ENCODE results near the gene MPHOSPH8.
"Not testable (repeated sequence)": the region's sequence is repeated elsewhere in the genome, so short reads cannot be mapped to it uniquely, and the experiment has no call there.

MPHOSPH8 gene

DNA sequence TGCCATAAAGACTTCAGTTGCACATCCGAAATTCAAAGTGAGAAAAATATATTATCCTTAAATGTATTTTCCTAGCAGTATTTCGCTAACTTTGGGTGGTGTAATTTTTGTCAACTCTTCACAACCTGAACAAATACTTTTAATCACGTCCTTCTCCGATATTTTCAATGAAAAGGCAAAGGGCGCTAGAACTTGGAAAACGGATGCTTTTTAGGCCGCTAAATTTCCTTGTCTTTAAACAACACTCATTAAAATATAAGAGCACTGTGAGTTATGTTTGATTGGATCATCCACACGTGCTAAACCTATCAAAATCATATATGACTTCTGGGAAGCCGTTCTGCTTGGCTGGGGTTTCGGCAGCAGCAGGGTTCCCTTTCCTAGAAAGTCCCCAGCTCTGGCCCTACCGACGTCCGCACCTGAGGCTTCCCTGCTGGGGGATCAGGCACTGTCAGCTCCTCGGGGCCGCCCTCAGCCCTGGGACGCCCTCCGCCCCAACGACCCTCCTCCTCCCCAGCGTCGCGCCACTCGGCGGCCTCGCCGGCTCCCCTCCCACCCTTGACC lies 462 bp upstream of the MPHOSPH8 start:
- DNase-seq, result no peak

DNA sequence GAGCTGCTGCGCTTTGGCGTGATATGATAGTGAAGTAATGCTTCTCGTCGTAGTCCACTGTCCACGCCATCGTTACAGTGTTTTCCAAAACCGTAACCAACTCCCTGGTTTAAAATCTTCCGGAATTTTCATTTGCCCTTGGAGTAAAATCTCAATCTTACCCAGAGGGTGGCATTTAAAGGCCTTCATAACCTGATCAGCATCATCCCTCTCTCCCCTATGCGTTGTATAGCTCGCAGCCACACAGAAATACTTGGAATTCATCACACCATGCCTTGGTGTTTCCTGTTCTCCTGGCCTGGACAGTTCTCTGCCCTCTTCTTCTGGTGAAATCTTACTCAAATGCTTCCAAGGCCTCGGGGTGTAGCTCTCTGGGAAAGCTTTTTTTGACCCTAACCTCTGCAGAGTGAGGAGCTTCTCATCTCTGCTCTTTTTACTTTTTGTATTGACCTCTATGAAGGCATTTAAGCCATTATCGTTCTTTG lies 839 bp downstream of the MPHOSPH8 start:
- no peak for DNase-seq

DNA sequence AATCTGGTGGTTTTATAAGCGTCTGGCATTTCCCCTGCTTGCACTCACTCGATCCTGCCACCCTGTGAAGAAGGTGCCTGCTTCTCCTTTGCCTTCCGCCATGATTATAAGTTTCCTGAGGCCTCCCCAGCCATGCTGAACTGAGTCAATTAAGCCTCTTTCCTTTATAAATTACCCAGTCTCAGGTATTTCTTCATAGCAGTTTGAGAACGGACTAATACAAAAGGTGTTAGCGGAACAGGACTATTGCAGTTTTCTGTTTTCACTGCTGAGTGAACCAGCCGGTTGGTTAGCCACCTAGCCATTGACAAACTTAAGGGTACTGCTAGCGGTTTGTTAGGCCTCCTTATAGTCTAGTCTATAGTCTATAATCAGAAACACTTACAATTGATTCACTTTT lies 2.5 kb downstream of the MPHOSPH8 start:
- DNase-seq, result not testable (repeated sequence)

DNA sequence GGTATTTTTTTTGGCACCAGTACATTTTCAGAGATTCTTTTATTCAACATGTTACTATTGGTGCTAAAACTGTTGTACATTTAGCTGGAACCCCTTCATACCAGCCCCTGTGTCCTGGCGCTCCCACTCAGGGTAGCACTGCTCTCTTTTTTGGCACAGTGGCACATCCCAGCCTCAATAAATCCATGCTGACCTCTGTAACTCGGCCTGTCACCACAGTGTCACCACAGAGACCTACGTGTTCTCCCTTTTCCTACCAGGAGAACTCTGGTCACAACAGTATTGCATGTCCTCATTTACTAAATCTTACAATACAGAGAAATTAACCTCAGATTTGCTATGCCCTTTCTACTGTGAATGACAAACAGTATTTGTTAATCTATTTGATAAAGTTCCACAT lies 10.2 kb downstream of the MPHOSPH8 start:
- DNase-seq, result no peak

DNA sequence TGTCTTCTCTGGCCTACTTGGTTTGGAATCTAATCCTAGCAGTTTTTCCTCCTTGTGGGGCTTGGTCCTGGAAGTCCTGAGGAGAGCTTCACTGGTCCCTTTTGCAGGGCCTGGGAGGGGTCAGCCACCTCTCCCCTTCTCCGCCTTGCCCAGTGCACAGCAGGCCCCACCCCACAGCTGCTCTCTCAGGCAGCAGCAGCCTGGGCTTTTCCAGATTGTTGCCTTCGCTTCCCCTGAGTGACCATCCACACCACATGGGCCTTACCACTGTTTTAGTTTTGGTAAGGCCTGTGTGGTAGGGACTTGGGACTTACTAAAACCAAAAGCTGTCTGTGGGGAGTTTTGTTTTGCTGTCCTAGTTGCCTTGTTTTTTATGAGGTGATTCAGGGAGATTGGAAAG lies 11.5 kb downstream of the MPHOSPH8 start:
- DNase-seq, result no peak

DNA sequence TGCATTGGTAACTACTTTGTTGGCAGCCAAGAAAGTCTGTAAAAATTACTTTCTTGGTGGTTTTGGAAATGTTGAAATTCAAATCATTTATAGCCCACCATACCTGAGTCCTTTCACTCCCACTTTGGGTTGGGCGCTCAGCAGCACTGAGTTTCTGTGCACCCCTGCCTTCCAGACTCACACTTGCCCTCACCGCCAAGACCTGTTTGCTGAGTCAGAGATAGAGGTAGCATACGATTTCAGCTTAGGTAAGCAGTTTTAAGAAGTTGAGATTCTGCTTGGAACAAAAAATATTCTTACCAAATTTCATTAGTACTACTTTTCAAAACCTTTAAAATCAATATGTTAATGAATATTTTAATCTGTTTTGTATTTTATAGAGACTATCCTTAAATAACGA lies 12.6 kb downstream of the MPHOSPH8 start:
- DNase-seq, result no peak

DNA sequence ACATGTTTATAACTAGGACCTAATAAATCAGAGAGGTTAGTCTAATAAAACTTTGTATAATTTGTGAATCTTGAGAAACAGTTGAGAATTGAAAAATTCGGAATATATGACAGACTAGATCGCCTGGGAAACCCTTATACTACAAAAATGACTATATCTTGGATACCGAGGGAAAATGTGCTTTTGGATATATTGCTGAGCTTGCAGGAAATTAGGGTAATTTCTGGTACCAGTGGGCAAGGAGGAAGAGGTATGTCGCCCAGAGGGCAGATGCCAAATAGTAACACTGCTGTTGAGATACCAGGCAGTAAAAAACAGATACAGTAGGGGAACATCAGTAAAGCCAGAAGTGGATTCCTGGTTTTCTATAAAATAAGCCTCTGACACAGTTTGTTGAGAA lies 17.3 kb downstream of the MPHOSPH8 start:
- DNase-seq, result no peak

DNA sequence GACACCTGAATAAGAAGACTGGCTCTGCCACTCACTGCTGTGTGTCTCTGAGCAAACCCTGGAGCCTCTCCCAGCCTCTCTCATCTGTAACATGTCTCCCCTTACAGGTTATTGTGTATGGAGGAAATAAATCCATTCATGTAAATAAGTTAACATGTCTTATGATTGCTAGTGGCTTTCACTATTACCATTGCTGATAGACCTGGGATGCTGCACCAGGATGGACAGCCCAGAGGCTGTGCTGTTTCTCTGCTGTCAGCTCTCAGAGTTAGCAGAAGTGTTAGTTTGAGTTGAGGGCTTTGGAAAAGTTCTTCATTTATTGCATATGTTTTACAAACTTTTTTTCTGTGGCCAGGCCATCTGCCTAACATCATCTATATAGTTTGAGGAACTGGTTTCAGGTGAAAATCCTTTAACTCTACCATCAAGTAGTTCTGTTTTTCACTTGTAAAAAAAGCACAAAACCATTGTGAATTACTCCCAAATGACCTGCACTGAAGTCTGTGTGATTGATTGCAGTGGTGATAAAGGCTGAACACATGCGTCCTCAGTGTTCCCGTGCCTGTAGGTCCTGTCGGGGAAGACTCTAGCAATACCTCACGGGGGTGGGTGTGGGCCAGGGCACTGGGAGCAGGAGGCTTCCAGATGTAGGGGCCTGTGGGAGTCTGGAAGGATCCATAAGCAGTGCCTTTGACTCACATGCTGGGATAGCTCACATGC lies 24.6 kb downstream of the MPHOSPH8 start:
- no peak for DNase-seq

DNA sequence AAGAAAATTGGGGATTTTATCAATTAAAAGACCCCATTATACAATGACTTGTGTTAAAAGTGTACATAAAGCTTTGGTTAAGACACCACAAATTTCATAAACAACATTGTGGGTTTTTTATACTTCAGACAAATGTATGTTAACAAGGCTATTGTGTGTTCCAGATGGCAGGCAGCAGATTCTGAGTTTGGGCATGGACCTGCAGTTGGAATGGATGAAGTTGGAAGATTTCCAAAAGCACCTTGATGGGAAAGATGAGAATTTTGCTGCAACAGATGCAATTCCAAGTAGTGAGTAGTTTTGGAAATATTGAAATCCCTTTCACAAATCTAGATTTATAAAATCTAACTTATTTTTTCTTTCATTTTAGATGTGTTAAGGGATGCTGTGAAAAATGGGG lies 25.4 kb downstream of the MPHOSPH8 start:
- DNase-seq, result no peak

DNA sequence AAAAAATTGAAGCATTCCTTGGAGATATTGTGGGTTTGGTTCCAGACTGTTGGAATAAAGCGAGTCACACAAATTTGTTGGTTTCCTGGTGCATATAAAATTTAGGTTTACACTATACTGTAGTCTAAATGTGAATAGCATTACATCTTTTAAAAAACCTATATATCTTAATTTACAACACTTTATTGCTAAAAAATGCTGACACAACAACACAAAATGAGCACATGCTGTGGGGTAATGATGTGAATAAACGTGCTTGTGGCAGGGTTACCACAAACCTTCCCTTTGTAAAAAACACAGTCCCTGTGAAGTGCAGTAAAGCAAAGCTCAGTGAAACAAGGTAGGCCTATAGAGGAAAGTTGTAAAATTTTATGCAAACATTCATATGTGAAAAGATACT lies 27.7 kb downstream of the MPHOSPH8 start:
- no peak for DNase-seq

DNA sequence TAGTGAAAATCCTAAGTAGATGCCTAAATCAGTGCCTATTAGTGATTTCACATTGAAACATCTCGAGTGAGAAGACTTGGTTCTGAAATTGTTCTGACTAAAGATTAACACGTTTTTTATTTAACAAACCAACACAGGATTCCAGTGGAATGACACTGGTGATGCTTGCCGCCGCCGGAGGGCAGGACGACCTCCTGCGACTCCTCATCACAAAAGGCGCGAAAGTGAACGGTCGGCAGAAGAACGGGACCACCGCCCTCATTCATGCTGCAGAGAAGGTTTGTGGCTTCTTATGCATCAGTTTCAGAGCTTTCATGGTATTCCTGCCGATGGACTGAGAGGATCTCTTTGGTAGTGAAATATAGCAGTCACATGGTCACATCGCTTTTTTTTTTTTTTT lies 28.1 kb downstream of the MPHOSPH8 start:
- DNase-seq, result no peak

DNA sequence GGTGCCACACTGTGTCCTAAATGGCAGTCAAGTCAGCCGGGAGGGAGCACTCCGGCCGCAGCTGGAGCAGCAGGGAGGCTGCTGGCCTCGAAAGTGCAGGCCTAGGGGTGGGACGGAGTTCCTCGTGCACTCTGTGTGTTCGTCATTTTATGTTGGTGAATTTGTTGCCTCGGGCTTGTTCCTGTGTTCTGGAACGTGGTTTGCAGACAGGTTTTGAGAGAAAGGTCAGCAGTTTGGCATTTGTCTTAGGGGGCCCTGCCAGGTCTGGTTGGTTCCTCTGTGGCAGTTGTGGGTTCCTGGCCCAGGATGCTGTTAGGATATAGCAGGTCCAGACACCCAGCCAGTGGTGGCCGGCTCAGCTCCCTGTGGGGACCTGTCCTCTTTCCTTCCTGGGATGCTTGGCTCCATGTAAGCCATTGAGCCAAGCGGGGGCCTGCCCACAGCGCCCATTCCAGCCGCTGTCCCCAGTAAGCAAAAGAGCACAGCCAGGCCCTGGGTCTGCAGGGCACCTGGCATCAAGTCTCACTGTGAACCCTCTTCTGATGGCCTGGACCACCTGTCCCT lies 30.0 kb downstream of the MPHOSPH8 start:
- no peak for DNase-seq

DNA sequence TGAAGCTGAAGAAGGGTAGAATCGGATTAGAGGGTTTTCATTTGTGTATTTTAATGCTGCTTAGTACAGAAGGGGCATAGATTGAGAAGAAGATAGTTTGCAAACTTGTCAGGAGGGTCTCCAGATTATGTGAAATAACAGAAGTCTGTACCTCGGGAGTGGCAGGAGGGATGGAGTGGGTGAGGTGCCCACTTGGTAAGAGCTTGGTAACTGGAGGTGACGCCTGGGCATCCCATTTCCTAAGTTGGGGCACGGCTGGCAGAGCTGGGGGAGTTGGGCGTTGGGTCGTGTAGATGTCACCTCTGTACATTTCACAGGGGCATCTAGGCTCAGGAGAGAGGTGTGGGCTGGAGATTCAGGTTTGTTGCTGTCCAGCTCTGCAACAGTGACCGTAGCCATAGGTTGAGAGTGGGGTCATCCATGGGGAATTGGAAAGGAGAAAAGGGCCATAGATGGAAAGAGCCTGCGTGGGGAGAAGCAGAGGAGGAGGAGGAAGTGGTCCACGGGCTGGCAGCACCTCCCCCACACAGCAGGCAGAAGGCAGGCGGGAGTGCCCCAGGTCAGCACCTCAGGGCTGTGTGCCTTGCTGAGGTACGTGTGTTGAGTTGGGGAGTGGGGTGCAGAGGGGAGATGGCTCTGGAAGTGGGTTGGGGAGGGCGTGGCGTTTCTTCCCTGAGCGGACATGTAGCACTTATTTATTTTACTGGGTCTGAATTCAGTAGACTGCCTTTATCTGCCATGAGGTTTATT lies 31.2 kb downstream of the MPHOSPH8 start:
- no peak for DNase-seq

DNA sequence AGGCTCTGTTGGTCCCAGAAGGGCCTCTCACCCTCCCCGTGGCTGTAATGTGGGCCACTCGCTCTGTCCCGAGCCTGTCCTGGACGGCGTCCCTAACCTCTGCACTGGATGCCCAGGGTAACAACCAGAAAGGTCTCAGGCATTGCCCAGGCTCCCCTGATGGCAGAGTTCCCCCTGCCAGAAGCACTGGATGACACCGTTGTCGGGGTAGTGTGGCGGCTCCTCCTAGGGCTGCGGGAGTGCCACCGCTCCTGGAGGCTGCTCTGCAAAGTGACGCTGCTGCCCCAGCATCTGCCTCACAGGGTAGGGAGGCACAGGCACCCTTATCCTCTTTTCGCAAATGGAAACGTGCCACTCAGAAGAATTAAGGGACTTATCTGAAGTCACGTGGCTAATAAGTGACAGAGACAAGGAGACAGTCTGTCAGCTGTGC lies 32.0 kb downstream of the MPHOSPH8 start:
- no peak for DNase-seq

DNA sequence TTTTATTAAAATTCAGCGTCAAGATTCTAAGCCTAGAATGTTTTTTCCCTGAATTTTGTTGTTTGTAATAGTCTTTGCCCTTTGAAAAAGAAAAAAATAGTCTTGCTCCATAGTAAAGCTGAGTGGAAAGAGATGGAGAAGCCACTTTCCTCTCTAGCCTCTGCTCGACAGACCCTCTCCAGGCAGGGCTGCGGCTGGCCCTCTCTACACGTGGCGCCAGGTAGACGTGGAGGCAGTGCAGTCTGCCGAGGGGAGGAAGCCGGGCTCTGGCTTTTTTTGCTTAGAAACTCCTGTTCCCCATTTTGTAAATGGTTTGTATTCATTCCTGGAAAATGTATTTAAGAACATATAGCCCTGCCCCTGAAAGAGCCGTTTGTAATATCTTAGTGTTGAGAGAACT lies 35.3 kb downstream of the MPHOSPH8 start:
- DNase-seq, result no peak

DNA sequence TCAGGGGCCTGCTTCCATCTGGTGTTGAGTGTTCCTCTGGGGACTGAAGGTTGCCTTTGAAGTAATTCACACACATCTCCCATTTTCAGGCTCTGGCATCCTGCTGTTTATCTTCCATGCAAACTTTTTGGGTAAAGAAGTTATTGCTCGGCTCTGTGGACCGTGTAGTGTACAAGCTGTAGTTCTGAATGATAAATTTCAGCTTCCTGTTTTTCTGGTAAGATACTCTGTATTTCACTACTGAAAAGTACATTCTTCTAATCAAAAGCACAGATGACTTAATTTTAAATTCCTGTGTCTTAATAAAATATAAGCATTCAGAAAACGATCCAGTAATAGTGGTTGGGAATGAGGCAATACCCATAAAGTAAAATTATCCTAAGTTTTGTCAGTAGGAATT lies 36.7 kb downstream of the MPHOSPH8 start:
- no peak for DNase-seq

DNA sequence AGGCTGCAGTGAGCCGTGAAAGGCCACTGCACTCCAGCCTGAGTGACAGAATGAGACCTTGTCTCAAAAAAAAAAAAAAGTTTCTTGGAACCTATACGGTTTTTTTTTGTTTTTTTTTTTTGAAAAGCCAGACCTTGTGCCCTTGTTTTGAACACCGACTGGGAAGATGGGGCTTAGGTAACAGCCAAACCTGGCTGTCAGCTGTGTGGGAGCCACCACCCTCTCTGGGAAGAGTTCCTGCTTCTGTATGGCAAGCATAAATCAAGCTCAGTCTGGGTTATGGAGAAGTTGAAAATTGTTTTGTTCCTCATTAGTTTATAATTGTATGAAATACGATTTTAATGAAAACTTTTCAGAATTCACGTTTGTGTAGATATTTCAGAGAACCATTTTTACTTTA lies 39.5 kb downstream of the MPHOSPH8 start:
- DNase-seq, result no peak

DNA sequence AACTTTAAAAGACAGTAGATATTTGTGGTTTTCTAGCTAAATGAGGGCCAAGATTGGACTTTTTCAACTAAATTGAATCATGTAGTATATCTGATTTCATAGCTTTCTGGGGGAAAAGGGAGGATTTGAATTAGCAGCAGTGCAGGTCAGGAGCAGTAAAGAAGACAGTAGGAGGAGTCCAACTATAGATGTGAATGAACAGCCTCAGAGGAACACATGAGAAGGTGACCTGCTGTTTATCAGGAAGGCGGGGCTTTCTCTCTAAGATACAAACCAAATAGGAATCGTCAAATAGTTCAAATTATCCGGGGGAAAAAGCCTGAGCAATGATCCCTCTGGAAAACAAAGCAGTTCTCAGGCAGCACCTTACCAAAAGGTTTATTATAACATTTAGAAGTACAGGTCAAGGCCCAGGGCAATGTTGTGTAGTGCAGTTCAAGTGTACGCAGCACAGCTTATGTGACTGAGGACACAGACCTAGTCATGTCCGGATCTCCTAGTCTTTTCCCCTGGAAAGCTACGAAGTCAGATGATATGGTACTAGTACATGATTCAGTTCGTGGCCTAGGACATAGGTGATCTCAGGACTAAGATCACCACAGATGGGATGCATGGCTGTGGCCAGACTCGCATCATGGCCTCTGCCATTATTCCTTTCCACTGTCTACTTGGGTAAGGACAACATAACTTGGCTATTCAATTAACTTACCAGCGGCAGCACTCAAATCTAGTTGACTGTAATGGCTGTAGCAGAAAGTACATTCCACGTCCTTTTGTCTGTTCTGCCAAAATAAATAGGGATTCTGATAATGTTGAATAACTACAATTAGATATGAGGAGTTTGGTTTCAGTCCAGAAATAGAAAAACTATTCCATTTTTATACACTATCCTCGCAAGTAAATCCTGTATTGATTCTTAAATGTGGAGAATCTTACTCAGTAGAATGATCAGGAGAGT lies 40.3 kb downstream of the MPHOSPH8 start:
- DNase-seq, result no peak

DNA sequence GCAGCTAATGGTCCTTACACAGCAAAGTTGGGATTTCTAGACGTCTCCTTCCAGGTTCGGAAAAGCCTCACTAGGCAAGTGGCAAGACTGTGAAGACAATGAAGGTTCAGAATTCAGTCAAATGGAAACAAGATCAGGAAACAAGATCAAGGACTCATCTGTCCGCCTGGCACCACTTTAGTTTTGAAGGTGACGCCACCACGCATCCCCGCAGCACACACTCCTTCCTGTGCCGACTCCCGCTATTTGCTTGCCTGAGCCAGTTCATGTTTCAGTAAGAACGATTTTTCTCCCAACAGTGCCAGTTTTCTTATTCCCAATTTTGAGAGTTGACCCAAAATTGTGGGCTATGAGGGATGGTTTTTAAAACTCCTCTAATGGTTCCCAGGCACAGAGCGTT lies 41.4 kb downstream of the MPHOSPH8 start:
- no peak for DNase-seq

DNA sequence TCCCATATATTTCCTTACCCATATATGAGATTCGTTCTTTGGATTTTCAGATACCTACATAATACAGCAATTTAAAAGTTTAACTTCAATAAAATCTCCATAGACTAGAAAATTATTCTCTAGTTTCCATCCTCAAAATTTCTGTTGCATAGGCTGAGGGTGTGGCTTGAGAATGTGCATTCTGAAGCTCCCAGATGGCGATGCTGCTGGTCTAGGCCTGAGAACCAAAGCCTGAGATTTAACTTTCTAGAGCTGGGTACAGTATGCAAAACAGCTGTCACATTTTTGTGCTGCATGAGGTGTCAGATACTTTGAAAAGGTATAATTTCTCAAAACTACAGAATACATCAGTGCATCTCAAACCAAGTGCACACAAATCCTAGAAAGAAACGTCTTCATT lies 42.7 kb downstream of the MPHOSPH8 start:
- no peak for DNase-seq

DNA sequence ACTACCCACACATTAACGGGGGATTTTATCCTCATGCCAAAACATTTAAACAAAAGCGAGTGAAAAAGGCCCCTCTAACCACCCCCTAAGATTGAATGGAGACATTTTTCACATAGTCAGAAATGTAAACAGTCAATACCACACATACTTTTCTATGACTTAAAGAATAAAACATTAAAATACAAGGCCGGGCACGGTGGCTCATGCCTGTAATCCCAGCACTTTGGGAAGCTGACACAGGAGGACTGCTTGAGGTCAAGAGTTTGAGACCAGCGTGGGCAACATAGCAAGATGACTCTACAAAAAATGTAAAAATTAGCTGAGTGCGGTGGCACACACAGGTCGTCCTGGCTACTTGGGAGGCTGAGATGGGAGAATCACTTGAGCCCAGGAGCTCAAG lies 47.3 kb downstream of the MPHOSPH8 start:
- DNase-seq, result no peak

DNA sequence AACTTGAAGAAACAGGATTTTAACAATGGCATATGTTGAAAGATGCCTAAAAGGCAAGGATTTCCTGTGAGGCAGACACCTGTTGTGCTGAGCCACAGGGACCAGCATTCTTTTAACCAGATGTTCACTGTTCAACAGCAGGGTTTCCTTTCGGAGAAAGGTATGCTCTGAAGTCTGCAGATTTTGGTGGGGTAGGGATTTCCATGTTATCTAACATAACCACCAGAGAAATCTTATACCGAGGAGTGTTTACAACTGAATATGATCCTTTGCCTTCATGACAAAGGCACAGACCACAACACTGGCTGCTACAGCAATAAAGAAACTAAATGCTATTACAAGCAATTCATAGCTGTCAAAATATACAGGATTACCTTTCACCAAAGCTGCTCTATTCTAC lies 48.1 kb downstream of the MPHOSPH8 start:
- DNase-seq, result no peak

DNA sequence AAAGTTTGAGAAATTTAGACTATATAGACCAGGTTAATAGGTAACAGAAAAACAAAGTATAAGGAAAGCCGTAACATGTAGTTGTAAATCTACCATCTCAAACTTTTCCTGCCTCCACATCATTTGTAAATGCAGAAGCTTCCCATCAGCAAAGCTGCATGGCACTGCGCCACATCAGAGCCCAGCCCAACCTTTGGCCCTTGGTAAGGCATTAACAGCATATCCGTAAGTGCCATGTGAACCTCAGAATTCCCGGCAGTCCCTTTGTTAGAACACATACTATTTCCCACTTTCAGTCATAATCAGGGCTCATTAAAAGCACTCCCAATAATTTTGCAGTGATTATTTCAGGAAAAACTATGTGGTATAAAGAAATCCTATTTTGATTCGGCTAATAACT lies 51.6 kb downstream of the MPHOSPH8 start:
- DNase-seq, result no peak
